SK-N-SH (cell line): ENCODE measurements around the gene CDC25B. TPM values are rescaled to one million over a fixed set of nuclear protein-coding genes. Genes with fewer than 3 reads are reported as not detected.

ENCODE experiments used
- CTCF ChIA-PET: fragments of 300-600, 350-600 bp; formaldehyde crosslinking; extraction: SDS; loops from one replicate; lab custom pipeline; 2021; lab: Yijun Ruan, JAX
- POLR2A ChIA-PET: fragments of 350-600 bp; sonication (Branson Sonifier 250); formaldehyde crosslinking; extraction: SDS; loops from one replicate; lab custom pipeline; 2020; ENCODE audit warnings: antibody characterized with exemption, inconsistent platforms; lab: Yijun Ruan, JAX
- DNase-seq: peaks from one replicate; pipeline ENCODE4 v3.0.0; 2012
- H2AFZ ChIP-seq: fragments of 200-600 bp; sonication (generic); 2 replicates; pipeline ENCODE4 v1.8.1; 2016; ENCODE audit warnings: antibody characterized with exemption, mild to moderate bottlenecking, low read depth
- H3F3A ChIP-seq: fragments of 200-600 bp; sonication (generic); replicated peaks from 2 replicates; pipeline ENCODE3; 2016; ENCODE audit warnings: antibody characterized with exemption, mild to moderate bottlenecking; ENCODE audit not compliant: insufficient read depth
- H3K27ac ChIP-seq, 2 experiments: fragments of 200-500 bp in 1 of 2; fragments of 200-600 bp in 1 of 2; sonication (Bioruptor generic) in 1 of 2; sonication (generic), shearing (Covaris generic) in 1 of 2; 2 replicates each; pipeline versions ENCODE4 v1.5.1 to v1.6.1; 2014 to 2016; ENCODE audit warnings: low read depth in 2 of 2, inconsistent platforms in 1 of 2, low read length in 1 of 2, mild to moderate bottlenecking in 1 of 2, mixed read lengths in 1 of 2
- H3K27me3 ChIP-seq: fragments of 200-600 bp; sonication (generic), shearing (Covaris generic); 2 replicates; pipeline ENCODE4 v1.6.1; 2016; ENCODE audit warnings: mixed run types; ENCODE audit not compliant: insufficient read depth
- H3K36me3 ChIP-seq, 2 experiments: fragments of 200-500 bp in 1 of 2; fragments of 200-600 bp in 1 of 2; sonication (Bioruptor generic) in 1 of 2; sonication (generic) in 1 of 2; replicated peaks in 1 of 2; 2 replicates each; pipeline versions ENCODE3 to v1.5.1; 2014 to 2016; ENCODE audit warnings: low read length in 1 of 2, mild to moderate bottlenecking in 1 of 2; ENCODE audit not compliant: insufficient read depth in 2 of 2, control insufficient read depth in 1 of 2
- H3K4me1 ChIP-seq, 2 experiments: fragments of 200-500 bp in 1 of 2; fragments of 200-600 bp in 1 of 2; sonication (Bioruptor generic) in 1 of 2; sonication (generic), shearing (Covaris generic) in 1 of 2; 2 replicates each; pipeline versions ENCODE4 v1.5.1 to v1.6.1; 2014 to 2016; ENCODE audit warnings: low read depth in 1 of 2, low read length in 1 of 2, mixed run types in 1 of 2; ENCODE audit not compliant: insufficient read depth in 2 of 2, control insufficient read depth in 1 of 2
- H3K4me2 ChIP-seq: fragments of 200-600 bp; sonication (generic), shearing (Covaris generic); 2 replicates; pipeline ENCODE4 v1.6.1; 2017; ENCODE audit warnings: mixed run types
- H3K4me3 ChIP-seq, 2 experiments: fragments of 200-500 bp in 1 of 2; fragments of 200-600 bp in 1 of 2; sonication (Bioruptor generic) in 1 of 2; sonication (generic), shearing (Covaris generic) in 1 of 2; 2 replicates each; pipeline versions ENCODE4 v1.5.1 to v1.8.1; 2014 to 2016; ENCODE audit warnings: low read depth in 2 of 2, inconsistent platforms in 1 of 2, low read length in 1 of 2, mild to moderate bottlenecking in 1 of 2, mixed read lengths in 1 of 2, moderate library complexity in 1 of 2
- H3K79me2 ChIP-seq: fragments of 200-600 bp; sonication (generic); 2 replicates; pipeline ENCODE4 v1.8.1; 2017; ENCODE audit warnings: mild to moderate bottlenecking; ENCODE audit not compliant: insufficient read depth
- H3K9ac ChIP-seq: fragments of 200-600 bp; sonication (generic); 2 replicates; pipeline ENCODE4 v1.6.1; 2017; ENCODE audit warnings: mixed run types
- H3K9me2 ChIP-seq: fragments of 200-600 bp; sonication (generic); 2 replicates; pipeline ENCODE4 v1.6.1; 2017; ENCODE audit warnings: mixed run types
- H3K9me3 ChIP-seq: fragments of 200-600 bp; sonication (generic); 2 replicates; pipeline ENCODE4 v1.6.1; 2017; ENCODE audit warnings: mixed run types, mild to moderate bottlenecking, moderate library complexity
- H4K20me1 ChIP-seq: fragments of 200-600 bp; sonication (generic); 2 replicates; pipeline ENCODE4 v1.6.1; 2017; ENCODE audit warnings: mild to moderate bottlenecking, mixed run types; ENCODE audit not compliant: insufficient read depth
- CHD2 ChIP-seq: fragments of 150-350 bp; IDR thresholded peaks from 2 replicates; pipeline ENCODE4 v1.6.1; 2018; ENCODE audit warnings: low read length; ENCODE audit not compliant: partially characterized antibody
- ELF1 ChIP-seq: IDR thresholded peaks from 2 replicates; pipeline ENCODE4 v1.4.0; 2012
- EP300 ChIP-seq, 2 experiments: IDR thresholded peaks; 2 replicates each; pipeline versions ENCODE4 v1.4.0 to v1.6.1; 2012; ENCODE audit warnings: borderline replicate concordance in 1 of 2, low read depth in 1 of 2, low read length in 1 of 2
- FOSL2 ChIP-seq: IDR thresholded peaks from 2 replicates; pipeline ENCODE4 v1.4.0; 2012; ENCODE audit warnings: low read depth, mild to moderate bottlenecking, moderate library complexity, borderline replicate concordance
- FOXJ3 ChIP-seq: sonication (generic); formaldehyde crosslinking; IDR thresholded peaks from 2 replicates; pipeline ENCODE4 v1.5.1; 2020; ENCODE audit warnings: mild to moderate bottlenecking, missing genetic modification reagents
- GABPA ChIP-seq: IDR thresholded peaks from 2 replicates; pipeline ENCODE4 v1.4.0; 2012; ENCODE audit warnings: low read depth, mild to moderate bottlenecking
- GATA2 ChIP-seq: sonication (generic); formaldehyde crosslinking; IDR thresholded peaks from 2 replicates; pipeline ENCODE4 v1.5.0; 2020; ENCODE audit warnings: mild to moderate bottlenecking, missing genetic modification reagents
- JUND ChIP-seq: IDR thresholded peaks from 2 replicates; pipeline ENCODE4 v1.4.0; 2012
- MEF2A ChIP-seq: IDR thresholded peaks from 2 replicates; pipeline ENCODE4 v1.4.0; 2012; ENCODE audit warnings: low read depth, borderline replicate concordance
- MXI1 ChIP-seq: IDR thresholded peaks from 2 replicates; pipeline ENCODE4 v1.6.1; 2012; ENCODE audit warnings: mild to moderate bottlenecking, low read depth, low read length, improper control_type of control experiment
- NRF1 ChIP-seq: IDR thresholded peaks from 2 replicates; pipeline ENCODE4 v1.6.1; 2012; ENCODE audit warnings: low read depth, mild to moderate bottlenecking, low read length
- PBX3 ChIP-seq: IDR thresholded peaks from 2 replicates; pipeline ENCODE4; 2012
- RAD21 ChIP-seq: IDR thresholded peaks from 2 replicates; pipeline ENCODE4 v1.6.1; 2012; ENCODE audit warnings: mild to moderate bottlenecking, low read length
- RCOR1 ChIP-seq: fragments of 150-350 bp; IDR thresholded peaks from 2 replicates; pipeline ENCODE4 v1.6.1; 2017; ENCODE audit warnings: antibody characterized with exemption, low read length
- REST ChIP-seq: IDR thresholded peaks from 2 replicates; pipeline ENCODE4 v1.6.1; 2012; ENCODE audit warnings: mild to moderate bottlenecking, low read depth, low read length, moderate library complexity
- SIN3A ChIP-seq: IDR thresholded peaks from 2 replicates; pipeline ENCODE4 v1.6.1; 2012; ENCODE audit warnings: low read depth, mild to moderate bottlenecking, low read length, moderate library complexity, borderline replicate concordance
- SMC3 ChIP-seq: IDR thresholded peaks from 2 replicates; pipeline ENCODE4 v1.6.1; 2012; ENCODE audit warnings: low read depth, low read length, improper control_type of control experiment
- TAF1 ChIP-seq: IDR thresholded peaks from 2 replicates; pipeline ENCODE4 v1.6.1; 2012; ENCODE audit warnings: low read depth, mild to moderate bottlenecking, low read length, moderate library complexity, borderline replicate concordance
- TEAD4 ChIP-seq: IDR thresholded peaks from 2 replicates; pipeline ENCODE4 v1.4.0; 2012; ENCODE audit warnings: mild to moderate bottlenecking, borderline replicate concordance; ENCODE audit not compliant: insufficient read depth
- ZBTB33 ChIP-seq: IDR thresholded peaks from 2 replicates; pipeline ENCODE4 v1.4.0; 2012; ENCODE audit warnings: low read depth, borderline replicate concordance
- WGBS: methylation state at CpG from one replicate; pipeline ENCODE4 v1.1.6; 2017; ENCODE audit warnings: low lambda C conversion rate; 5-methylcytosine and 5-hydroxymethylcytosine counted together
- polyA plus RNA-seq, 3 experiments: library from polyadenylated mRNA; depleted of rRNA; stranded (reverse); fragments of >200 nt; gene quantifications; 2 replicates each; pipeline ENCODE4 v1.2.3, GENCODE V29; 2012

The CDC25B gene
- polyA plus RNA-seq, 1 of the 3 experiments (the other 2 are of a cell fraction) = 56.5 TPM

GRCh38 chr20:3821996-3822395 lies 25.9 kb downstream of the CDC25B start:
- ChIA-PET CTCF (interaction anchor here (1.3 to 8.8 kb wide), 3 partner anchors 32 to 41 kb away, joined by 3 to 161 read pairs (median 33); partner anchors contain the start of genes CENPB and SPEF1), POLR2A (no interaction called here)
- H3K9me2 ChIP-seq = no peaks in the 10 kb centered on the region
- no peak overlapping the region for H2AFZ ChIP-seq
- H3K4me3 ChIP-seq = peak overlapping the region in 1 of 2 experiments; percentile 84; a peak in 1 of 4 replicates
- no peaks in the 10 kb centered on the region for H3K27me3 ChIP-seq
- 93% methylated on average over 14 of the region's 14 CpGs for WGBS
- H3K4me1 ChIP-seq = peaks cover 11 to 23% of the 10 kb centered on the region in 2 experiments; a peak in 2 of 4 replicates
- no peak for DNase-seq
- no peak overlapping the region for H3K9ac ChIP-seq
- H3K27ac ChIP-seq = no peak overlapping the region
- peaks cover 17% of the 10 kb centered on the region for H3K79me2 ChIP-seq
- H3K9me3 ChIP-seq = no peaks in the 10 kb centered on the region
- 0 out of 2 replicates have a peak overlapping the region, but pooled peaks have one; percentile 91 for H3K4me2 ChIP-seq
- no peak for TF ChIP-seq EP300 (IDR thresholded peaks at IDR 0.05; ENCODE audit: borderline replicate concordance in 1 of 2, low read depth in 1 of 2, low read length in 1 of 2)
- TF ChIP-seq CHD2 = no peak
- no peak for TF ChIP-seq TEAD4
- no peak for TF ChIP-seq ELF1
- no peak for TF ChIP-seq SIN3A
- no peak for TF ChIP-seq NRF1
- TF ChIP-seq REST = no peak
- TF ChIP-seq GATA2 (CRISPR knock-in tag) = no peak
- no peak for TF ChIP-seq ZBTB33
- no peak for TF ChIP-seq RCOR1
- no peak for TF ChIP-seq MXI1
- no peak for TF ChIP-seq PBX3
- no peak for TF ChIP-seq MEF2A
- no peak for TF ChIP-seq FOSL2
- TF ChIP-seq JUND = no peak
- no peak for TF ChIP-seq GABPA
- no peak for TF ChIP-seq RAD21
- no peak for TF ChIP-seq FOXJ3 (CRISPR knock-in tag)
- no peak for TF ChIP-seq TAF1
- TF ChIP-seq SMC3 = no peak
- no peaks in the 10 kb centered on the region for H3F3A ChIP-seq
- peaks cover 12 to 27% of the 10 kb centered on the region in 2 experiments for H3K36me3 ChIP-seq
- no peaks in the 10 kb centered on the region for H4K20me1 ChIP-seq
